Upper lobe of left lung (tissue), 6 donors: ENCODE measurements around the gene TOX4. TPM values are rescaled to one million over a fixed set of nuclear protein-coding genes. Genes with fewer than 3 reads are reported as not detected.
"Not testable (repeated sequence)": the region's sequence is repeated elsewhere in the genome, so short reads cannot be mapped to it uniquely, and the experiment has no call there.

ENCODE experiments used
- ATAC-seq, 2 donors: fragments of 200-7000 bp; cut with Tn5 transposase; one replicate each; pipeline ENCODE4 v1.9.1; 2022; ENCODE audit warnings: mild to moderate bottlenecking in 2 of 2, moderate library complexity in 2 of 2; ENCODE audit not compliant: low FRiP score in 2 of 2
- DNase-seq, 2 donors: peaks; one replicate each; pipeline ENCODE4 v3.0.0-alpha.2; 2019 to 2020
- H3K27ac ChIP-seq, 4 donors: fragments of 200-600 bp; sonication (generic); one replicate each; pipeline ENCODE4 v1.5.1; 2016 to 2019
- H3K27me3 ChIP-seq, 4 donors: fragments of 200-600 bp; sonication (generic); one replicate each; pipeline ENCODE4 v1.5.1; 2017 to 2019
- H3K36me3 ChIP-seq, 4 donors: fragments of 200-600 bp; sonication (generic); one replicate each; pipeline ENCODE4 v1.5.1; 2016 to 2019
- H3K4me1 ChIP-seq, 4 donors: fragments of 200-600 bp; sonication (generic); one replicate each; pipeline ENCODE4 v1.5.1; 2018 to 2019
- H3K4me3 ChIP-seq, 4 donors: fragments of 200-600 bp; sonication (generic); one replicate each; pipeline ENCODE4 v1.5.1; 2017 to 2019; ENCODE audit warnings: mild to moderate bottlenecking in 2 of 4, moderate library complexity in 1 of 4
- H3K9me3 ChIP-seq, 4 donors: fragments of 200-600 bp; sonication (generic); one replicate each; pipeline ENCODE4 v1.5.1; 2018 to 2019
- EP300 ChIP-seq, 4 donors: sonication (generic); formaldehyde crosslinking; IDR thresholded peaks; one replicate each; pipeline ENCODE4 v1.5.1; 2017; ENCODE audit warnings: antibody characterized with exemption in 4 of 4, control low read depth in 2 of 4
- POLR2A ChIP-seq, 4 donors: fragments of 450-650 bp; IDR thresholded peaks; one replicate each; pipeline ENCODE4 v1.5.1; 2016 to 2017; ENCODE audit warnings: antibody characterized with exemption in 4 of 4, mild to moderate bottlenecking in 2 of 4
- POLR2AphosphoS5 ChIP-seq, 2 donors: sonication (generic); formaldehyde crosslinking; IDR thresholded peaks; one replicate each; pipeline ENCODE4 v1.5.1; 2017; ENCODE audit warnings: antibody characterized with exemption in 2 of 2
- WGBS, 2 donors: methylation state at CpG; one replicate each; pipeline ENCODE4 v1.1.5; 2017 to 2018; 5-methylcytosine and 5-hydroxymethylcytosine counted together
- total RNA-seq, 6 donors: library from RNA; depleted of rRNA in 4 of 6; stranded (reverse); fragments of >200 nt in 4 of 6; gene quantifications; one replicate each; pipeline versions ENCODE4 v1.1.0 to v1.2.1, GENCODE V29; 2016 to 2021
- TF ChIP-seq, protein P1 (sequence below), 6 experiments: fragments of 450-650 bp in 4 of 6; fragments of 200-600 bp in 2 of 6; sonication (generic) in 2 of 6; IDR thresholded peaks; one replicate each; pipeline ENCODE4 v1.5.1; 2016 to 2019; ENCODE audit warnings: antibody characterized with exemption in 6 of 6
- donor health status: DM: no; HTN: no; CAD: no; lungs with moderate emphysema.
- donor health status: DM: no; HTN: yes; CAD: no; lungs with severe emphysema.

Gene TOX4
- total RNA-seq, 6 donors from 2014 or later: 29.0 to 71.6 (median 62.0) TPM

GRCh38 chr14:21437063-21437901, 39.7 kb upstream of the TOX4 start:
- Histone ChIP-seq H3K27me3 (no peaks in the 10 kb centered on the region), H3K27ac (peak overlapping the region; percentile 86 to 93 (median 89)), H3K9me3 (no peaks in the 10 kb centered on the region), H3K36me3 (no peaks in the 10 kb centered on the region), H3K4me1 (peaks cover 22 to 27% (median 25%) of the 10 kb centered on the region in 4 donors), H3K4me3 (peak overlapping the region; percentile 73 to 90 (median 78))
- 6 to 7% methylated on average over 22 to 33 of the region's 33 CpGs for WGBS, 2 donors
- TF ChIP-seq EP300 (IDR thresholded peaks at IDR 0.05): no peak
- TF ChIP-seq, protein P1, sequence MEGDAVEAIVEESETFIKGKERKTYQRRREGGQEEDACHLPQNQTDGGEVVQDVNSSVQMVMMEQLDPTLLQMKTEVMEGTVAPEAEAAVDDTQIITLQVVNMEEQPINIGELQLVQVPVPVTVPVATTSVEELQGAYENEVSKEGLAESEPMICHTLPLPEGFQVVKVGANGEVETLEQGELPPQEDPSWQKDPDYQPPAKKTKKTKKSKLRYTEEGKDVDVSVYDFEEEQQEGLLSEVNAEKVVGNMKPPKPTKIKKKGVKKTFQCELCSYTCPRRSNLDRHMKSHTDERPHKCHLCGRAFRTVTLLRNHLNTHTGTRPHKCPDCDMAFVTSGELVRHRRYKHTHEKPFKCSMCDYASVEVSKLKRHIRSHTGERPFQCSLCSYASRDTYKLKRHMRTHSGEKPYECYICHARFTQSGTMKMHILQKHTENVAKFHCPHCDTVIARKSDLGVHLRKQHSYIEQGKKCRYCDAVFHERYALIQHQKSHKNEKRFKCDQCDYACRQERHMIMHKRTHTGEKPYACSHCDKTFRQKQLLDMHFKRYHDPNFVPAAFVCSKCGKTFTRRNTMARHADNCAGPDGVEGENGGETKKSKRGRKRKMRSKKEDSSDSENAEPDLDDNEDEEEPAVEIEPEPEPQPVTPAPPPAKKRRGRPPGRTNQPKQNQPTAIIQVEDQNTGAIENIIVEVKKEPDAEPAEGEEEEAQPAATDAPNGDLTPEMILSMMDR (IDR thresholded peaks at IDR 0.05): peak in 1 of 6 experiments; percentile 19
- peak in 1 of 4 donors; percentile 74 for TF ChIP-seq POLR2A (IDR thresholded peaks at IDR 0.05)
- peak; percentile 86 to 88 for TF ChIP-seq POLR2AphosphoS5 (IDR thresholded peaks at IDR 0.05)
- ATAC-seq (peak; percentile 100), DNase-seq (peak; percentile 98)

GRCh38 chr14:21440859-21441258, 36.1 kb upstream of the TOX4 start:
- no peaks in the 10 kb centered on the region for H3K27me3 ChIP-seq
- TF ChIP-seq POLR2A (IDR thresholded peaks at IDR 0.05) (no peak), EP300 (IDR thresholded peaks at IDR 0.05) (no peak)
- TF ChIP-seq, protein P1 (IDR thresholded peaks at IDR 0.05): no peak
- H3K4me3 ChIP-seq: no peak overlapping the region
- H3K9me3 ChIP-seq: no peaks in the 10 kb centered on the region
- DNase-seq: no peak
- no peak for ATAC-seq
- H3K27ac ChIP-seq: no peak overlapping the region
- no peaks in the 10 kb centered on the region for H3K36me3 ChIP-seq
- H3K4me1 ChIP-seq: peaks cover 12 to 18% (median 16%) of the 10 kb centered on the region in 4 donors

GRCh38 chr14:21442657-21443056, 34.3 kb upstream of the TOX4 start:
- H3K9me3 ChIP-seq, H3K4me1 ChIP-seq, H3K27ac ChIP-seq, H3K36me3 ChIP-seq, H3K27me3 ChIP-seq, ATAC-seq, H3K4me3 ChIP-seq, DNase-seq: not testable (repeated sequence)
- WGBS, 2 donors: no CpG with 5 or more reads among the region's 1 CpG

- H3K9me3 ChIP-seq: no peaks in the 10 kb centered on the region
- no peak for ATAC-seq
- H3K27me3 ChIP-seq: no peaks in the 10 kb centered on the region
- H3K36me3 ChIP-seq: no peaks in the 10 kb centered on the region
- peaks cover 19 to 34% (median 21%) of the 10 kb centered on the region in 4 donors for H3K4me1 ChIP-seq
- H3K27ac ChIP-seq: no peak overlapping the region
- no peak for DNase-seq
- TF ChIP-seq POLR2AphosphoS5 (IDR thresholded peaks at IDR 0.05) (no peak), POLR2A (IDR thresholded peaks at IDR 0.05) (no peak)
- TF ChIP-seq, protein P1 (IDR thresholded peaks at IDR 0.05): no peak
- no peak overlapping the region for H3K4me3 ChIP-seq
- WGBS, 2 donors: 87 to 93% methylated on average over 1 of the region's 1 CpG
Observed at GRCh38 chr14:21449899-21450216, 27.1 kb upstream of the TOX4 start.

- peaks cover 0 to 10% (median under 1%) of the 10 kb centered on the region in 4 donors for H3K36me3 ChIP-seq
- H3K4me1 ChIP-seq: peaks cover 29 to 44% (median 30%) of the 10 kb centered on the region in 4 donors
- peak overlapping the region; percentile 60 to 93 (median 90) for H3K4me3 ChIP-seq
- no peaks in the 10 kb centered on the region for H3K9me3 ChIP-seq
- ATAC-seq (no peak), DNase-seq (no peak)
- TF ChIP-seq, protein P1 (IDR thresholded peaks at IDR 0.05): no peak
- TF ChIP-seq POLR2A (IDR thresholded peaks at IDR 0.05) (no peak), POLR2AphosphoS5 (IDR thresholded peaks at IDR 0.05) (no peak)
- H3K27ac ChIP-seq: peak overlapping the region; percentile 92 to 98 (median 96)
- no peaks in the 10 kb centered on the region for H3K27me3 ChIP-seq
- WGBS, 2 donors: 31 to 32% methylated on average over 15 of the region's 15 CpGs
Observed at GRCh38 chr14:21454843-21455544, 22.0 kb upstream of the TOX4 start.
